Mucosa of gallbladder (tissue), 1 donor: ENCODE measurements around the gene CELF2. TPM values are rescaled to one million over a fixed set of nuclear protein-coding genes. Genes with fewer than 3 reads are reported as not detected.

Experiments
- DNase-seq: peaks from one replicate; pipeline ENCODE4 v3.0.0-alpha.2; 2020; ENCODE audit warnings: low spot score
- total RNA-seq: library from RNA; stranded (reverse); gene quantifications from one replicate; pipeline ENCODE4 v1.2.1, GENCODE V29; 2021
- donor health status: DM: no; HTN: no; CAD: no.

Gene CELF2
- total RNA-seq, 1 donor from 2014 or later: 24.6 TPM

DNA sequence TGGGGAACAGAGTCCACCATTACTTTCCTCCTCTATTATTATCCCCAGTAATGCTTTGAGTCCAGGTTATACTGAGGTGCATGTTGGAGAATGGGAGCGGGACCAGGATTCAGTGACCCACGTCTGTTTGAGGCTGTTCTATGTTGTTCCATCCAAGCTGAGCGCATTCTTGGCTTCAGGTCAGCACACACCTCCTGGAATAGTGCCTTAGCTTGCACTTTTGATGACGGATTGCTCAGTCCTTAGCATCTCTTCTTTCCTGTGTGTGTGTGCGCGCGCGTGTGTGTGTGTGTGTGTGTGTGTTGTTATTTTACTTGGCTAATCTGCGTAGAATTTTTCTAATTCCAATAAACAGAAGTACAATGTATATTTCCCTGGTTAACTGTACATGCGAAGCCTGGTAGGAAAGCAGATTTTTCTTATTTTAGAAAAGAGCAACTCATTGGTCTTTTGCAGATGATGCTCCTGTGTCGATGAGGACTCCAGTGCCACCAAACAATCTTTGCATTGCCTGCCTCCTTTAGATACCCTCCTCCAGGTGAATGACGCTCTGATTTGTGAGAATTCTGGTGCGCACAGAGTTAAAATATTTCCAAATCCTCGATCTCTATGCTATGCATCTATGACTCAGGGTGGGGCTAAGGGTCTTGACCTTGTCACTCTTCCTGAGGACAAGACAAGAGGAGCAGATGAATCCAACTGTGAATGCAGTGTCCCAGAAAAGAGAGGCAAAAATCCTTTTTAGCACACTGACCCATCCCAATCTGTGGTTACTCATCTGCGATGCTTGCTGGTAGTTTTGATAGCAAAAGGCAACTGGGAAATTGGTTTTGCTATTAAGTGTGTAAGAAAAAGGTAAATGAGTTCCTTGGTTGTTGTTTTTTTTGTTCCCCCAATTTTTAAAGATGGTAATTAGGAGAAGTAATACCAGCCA, 13.3 kb upstream of the CELF2 start:
- no peak for DNase-seq

DNA sequence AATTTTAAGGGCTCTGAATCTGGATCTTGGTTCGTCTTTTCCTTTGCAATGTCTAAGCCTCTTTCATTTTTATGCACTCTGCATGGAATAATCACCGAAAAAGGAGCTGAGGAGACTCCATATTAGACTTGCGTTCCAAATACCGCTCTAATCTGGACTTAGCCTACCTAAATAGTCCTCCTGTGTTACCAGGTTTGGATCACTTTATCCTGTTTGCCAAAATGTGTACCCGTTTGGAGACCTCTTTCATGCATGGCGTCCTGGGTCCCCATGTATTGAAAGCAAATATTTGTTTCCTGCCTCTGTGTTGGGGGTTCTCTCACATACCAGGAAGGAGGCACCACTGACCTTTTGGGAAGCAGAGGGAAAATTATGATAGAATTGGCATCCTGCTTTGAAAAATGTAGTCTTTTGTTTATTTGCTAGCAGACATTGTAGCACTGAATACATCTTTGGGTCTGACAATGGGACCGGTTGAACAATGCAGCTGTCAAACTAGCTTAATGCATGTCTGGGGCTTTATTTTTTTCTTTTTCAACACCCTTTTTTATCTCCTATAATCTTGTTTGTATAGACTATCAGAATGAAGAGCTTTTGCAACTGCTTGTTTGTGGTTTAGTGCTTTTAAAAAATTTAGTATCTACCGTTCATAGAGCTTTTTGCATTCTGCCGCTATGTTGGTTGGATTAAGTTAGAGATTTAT, 11.8 kb upstream of the CELF2 start:
- DNase-seq: no peak

DNA sequence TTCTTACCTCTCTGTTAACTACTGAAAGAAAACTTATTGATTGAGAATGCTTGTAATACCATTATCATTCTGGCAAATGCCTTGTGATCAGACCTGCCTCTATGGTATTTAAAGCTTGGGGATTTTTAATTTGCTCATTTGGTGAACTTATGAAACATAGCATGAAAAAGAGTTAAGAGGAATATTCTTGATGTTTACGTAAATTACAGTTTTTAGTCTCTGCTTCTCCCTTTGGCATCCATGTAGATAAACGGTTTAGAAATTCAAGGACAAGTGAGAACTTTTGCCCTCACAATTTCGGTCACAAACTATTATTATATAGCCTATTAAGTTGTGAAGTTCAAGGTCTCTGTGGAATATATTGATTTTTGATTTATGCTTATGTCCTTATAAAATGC, 11.2 kb upstream of the CELF2 start:
- DNase-seq: no peak

DNA sequence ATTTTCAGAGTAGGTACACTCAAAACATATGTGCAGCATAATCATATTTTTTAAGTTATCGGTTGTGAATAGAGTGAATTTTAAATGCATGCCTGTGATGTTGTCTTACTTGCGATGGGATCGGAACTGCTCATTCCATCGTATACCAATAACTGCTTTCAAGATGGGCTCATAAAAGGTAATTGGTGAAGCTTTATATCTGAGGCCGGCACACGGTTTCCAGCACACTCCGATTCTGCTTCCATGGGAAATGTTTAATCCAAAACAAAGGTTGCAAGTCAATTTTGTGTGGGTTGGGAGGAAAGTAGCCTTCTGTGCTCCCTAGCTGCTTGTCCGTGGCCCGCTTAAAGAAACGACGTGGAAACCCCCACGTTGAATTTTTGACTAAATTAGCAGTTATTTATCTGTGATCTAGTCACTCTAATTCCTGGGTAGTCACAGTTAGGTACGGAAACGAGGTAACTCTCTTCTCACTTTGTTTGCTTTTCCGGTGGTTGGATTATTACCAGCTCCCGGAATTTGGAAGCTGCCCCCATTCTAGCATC, 10.1 kb upstream of the CELF2 start:
- DNase-seq: no peak

DNA sequence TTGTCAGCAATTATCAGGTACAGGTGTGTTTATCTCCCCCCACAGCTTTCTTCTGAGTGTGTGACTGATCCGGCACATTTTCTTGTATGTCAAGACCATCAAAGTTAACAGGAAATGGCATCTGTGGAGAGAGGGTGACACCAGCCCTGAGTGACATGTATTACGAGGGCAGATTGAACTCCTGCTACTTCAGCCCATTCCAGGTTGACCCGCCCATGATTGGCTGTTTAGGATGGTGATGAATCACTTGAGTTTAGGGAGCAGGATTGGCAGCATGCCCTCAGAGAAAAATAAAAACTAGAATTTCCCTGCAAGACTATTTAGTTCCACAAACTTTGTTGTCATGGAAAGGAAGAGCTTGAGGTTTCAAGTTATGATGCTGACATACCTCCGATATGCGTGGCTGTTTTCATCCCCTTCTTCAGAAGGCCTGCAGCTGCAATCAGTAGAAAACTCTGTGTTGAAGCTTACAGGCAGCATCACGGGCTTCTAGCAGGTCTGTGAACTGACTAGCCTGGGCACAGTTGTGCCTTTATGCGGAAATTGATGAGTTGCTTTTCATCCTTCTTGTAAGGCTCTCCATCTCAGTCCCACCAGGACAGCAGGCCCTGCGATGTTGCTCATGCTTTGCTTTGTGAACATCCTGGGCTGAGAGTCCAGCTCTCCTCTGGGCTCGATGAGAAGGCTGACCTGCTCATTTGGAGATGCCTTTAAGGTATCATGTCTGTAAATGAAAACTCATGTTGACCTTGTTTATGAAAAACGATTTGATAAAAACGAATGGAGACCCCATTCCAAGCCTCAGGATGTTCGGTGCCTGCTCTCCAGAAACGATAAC, 8.0 kb upstream of the CELF2 start:
- no peak for DNase-seq

DNA sequence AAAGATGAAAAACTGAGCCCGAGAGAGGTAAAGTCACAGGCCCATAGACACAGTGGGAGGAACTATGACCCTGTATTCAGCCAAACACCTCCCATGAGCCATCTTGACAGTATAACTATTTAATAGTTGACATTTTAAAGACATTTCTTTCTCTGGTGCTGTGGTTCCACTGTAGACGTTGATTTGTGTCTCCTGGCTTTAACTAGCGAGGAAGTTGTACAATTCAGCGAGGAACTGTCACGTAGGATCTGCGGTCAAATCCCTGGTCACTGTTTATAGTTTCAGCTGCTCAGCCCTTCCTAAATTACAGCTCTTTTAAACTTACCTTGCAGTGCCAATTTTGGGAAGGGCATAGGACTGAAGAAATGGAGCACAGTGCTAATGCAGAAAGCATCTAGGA, 7.1 kb upstream of the CELF2 start:
- no peak for DNase-seq

DNA sequence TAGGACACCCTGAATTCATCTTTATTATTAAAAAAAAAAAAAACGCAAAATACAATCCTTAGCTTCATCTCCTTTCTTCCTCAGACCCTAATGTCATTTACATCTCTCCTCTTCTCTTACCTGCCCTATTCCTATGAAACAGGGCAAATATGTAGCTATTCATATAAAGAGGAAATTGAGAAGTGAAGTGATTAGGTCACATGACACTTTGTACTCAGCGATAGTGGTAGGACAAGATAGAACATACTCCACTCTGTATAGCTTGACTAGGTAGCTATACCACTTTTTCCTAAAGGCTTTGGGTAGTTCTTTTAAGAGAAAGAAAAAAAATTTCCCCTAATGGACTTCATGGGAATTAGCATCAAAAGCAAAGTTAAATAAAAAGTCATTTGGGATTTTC, 6.2 kb upstream of the CELF2 start:
- no peak for DNase-seq

DNA sequence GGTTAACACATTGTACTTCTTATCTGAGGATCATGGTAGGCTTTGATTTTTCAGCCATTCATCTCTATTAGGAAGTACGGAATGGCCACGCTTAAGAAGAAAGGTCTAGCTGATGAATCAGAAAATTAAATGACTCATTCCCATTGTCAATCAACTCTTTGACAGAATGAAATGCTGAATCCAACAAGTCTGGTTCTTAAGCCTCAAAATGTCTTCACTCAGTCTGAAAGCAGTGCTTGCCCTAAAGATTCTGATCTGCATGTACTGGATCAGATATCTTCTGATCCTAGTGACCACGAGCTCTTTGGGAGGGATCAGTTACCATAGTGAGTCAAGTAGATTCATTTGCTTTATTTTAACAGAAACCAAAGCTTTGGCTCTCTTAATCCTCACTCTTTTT, 5.7 kb upstream of the CELF2 start:
- no peak for DNase-seq

DNA sequence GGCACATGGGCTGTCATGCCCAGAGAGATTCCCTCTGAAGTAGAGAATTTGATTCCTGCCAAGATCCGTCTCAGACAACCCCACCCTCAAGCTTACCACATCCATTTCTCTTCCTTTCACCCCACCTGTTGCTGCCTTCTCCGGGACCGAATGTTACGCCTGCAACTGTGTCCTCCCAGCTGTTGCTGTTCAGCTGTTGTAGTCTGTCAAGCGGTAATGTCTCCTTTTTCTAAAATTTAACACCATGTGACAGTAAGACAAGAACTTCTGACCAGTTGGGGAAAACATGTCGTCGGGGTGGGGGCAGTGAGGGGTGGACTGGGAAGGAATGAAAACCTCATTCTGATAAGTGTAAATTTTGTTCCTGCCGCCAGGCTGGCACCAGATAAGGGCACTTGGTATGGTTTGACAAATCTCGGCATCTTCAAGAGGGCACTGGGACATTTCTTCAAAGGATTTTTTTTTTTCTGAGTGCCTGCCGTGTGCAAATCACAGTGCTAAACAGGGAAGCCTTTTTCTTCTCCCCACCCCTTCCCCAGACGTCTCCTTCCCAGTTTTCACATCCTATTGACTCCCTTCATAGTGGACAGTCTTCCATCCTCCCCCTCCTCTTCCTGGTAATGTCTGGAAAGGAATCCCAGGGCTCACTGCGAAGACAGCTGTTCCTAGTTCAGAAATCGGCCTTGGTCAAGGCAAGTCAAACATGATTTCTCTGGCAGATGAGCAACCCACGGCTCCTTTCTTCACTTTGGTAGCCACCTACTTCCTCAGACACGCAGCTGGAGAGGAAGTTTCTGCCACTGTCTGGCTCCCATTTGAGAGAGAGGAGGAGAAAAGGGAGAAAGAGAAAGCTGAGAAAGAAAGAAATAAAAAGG, 5.0 kb upstream of the CELF2 start:
- no peak for DNase-seq

DNA sequence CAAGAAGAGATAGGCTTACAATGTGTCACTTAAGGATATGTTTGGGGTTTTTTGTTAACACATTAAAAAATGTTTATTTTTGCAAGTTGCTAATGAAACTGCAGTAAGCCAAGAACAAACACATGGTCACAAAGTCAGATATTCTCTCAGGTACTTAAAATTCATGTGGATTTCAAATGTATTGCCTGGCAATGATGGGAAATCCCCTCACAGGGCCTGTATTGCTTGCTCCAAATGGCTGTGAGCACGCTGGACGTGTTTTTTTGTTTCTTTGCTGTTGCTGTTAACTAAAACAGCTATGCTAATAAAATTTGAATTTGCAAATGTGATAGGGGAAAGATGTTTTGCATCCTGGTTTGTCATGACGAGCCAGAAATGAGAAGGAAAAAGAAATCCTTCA, 3.8 kb upstream of the CELF2 start:
- DNase-seq: no peak

DNA sequence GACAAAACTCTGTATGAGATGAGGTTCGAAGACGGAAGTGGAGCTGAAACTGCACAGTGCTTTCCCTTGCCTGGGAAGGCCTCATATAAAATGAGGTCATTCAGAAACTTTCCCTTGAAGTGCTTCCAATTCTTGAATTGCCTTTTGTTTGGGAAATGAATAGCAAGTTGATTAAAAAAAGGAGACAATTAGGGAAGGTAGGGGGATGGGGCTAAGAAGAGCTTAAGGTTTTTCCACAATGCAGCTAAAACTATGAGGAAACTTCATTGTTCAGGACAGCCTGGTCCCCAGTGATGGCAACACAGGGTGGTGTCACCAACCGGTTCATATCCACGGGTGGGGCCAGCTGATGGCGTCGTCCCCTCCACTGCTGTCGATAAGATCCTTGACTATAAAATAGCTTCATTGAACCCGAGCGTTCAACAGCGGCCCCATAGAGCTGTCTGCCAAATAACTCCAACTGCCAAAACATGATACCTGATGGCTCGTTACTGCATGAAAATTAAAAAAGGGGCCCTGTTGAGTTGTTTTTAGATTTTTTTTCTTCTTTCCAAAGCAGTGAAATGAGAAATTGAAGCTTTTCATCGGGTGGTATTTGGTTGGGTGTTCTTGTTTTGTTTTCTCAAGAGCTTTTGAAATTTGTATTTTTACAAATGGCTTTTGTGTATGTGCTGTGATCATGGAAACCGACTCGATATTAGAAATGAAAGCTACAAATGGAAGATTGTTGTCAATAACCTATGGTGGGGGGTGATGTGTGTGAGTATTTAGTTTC, 2.8 kb upstream of the CELF2 start:
- no peak for DNase-seq

DNA sequence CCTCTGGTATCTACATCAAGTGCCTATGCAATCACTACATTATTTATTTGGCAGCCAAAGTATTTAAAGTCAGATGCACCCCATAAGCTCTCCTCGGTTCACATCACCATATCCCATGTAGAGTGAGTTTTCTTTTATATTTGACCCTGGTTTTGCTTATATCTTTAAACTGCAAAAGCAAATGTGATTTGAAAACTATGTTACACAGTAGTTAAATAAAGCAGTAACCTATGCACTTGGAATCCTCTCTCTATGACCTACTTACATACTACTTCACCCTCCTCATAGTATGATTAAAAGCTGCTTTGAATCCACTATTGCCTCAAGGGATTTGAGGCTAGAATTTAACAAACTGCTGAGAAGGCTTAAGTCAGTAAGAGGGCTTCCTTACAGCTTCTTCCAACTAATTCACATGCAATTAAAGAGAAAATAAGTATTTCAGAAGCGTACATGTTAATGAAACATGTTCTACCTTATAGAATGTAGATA, 2.2 kb upstream of the CELF2 start:
- no peak for DNase-seq

DNA sequence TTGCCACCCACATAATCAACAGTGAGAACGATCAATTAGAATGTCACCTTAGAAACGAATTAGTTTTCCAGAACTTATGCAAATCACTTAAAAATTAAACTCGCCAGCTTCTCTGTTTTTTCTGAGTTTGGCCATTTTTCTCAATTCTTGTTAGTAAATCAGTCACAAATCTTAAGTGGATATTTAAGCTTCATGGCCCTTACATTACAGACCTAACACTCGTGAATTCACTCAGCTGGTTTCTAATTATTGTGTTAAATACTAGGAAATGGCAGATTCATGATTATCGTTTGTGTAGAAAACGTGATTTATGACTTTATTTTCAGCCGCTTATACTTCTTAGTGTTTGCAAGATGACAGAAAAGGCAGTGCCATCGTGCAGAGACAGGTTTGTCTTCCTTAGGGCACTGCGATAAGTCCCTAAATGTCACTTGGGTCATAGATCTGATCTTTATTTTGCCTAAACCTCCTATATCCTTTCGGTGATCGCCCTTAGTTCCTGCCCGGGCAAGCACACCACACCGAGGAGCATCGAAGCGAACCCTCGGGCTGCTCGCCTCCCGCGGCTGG, 587 bp upstream of the CELF2 start:
- no peak for DNase-seq

DNA sequence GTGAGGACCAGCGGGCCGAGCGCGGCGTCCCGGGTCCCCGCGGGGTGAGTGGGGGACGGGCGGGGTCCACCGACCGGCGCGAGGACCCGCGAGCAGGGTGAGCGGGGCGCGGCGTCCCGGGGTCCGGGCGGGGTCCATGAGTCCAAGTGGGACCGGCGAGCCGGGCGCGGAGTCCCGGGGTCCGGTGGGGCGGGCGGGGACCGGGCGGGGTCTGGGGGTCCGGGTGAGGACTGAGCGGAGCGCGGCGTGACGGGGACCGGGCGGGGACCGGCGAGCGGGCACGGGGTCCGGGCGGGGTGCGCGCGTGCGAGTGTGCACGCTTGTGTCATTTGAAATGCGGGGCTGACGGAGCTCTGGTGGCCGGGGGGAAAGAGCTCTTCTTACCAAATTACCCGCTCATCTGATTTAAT, 765 bp downstream of the CELF2 start:
- no peak for DNase-seq

DNA sequence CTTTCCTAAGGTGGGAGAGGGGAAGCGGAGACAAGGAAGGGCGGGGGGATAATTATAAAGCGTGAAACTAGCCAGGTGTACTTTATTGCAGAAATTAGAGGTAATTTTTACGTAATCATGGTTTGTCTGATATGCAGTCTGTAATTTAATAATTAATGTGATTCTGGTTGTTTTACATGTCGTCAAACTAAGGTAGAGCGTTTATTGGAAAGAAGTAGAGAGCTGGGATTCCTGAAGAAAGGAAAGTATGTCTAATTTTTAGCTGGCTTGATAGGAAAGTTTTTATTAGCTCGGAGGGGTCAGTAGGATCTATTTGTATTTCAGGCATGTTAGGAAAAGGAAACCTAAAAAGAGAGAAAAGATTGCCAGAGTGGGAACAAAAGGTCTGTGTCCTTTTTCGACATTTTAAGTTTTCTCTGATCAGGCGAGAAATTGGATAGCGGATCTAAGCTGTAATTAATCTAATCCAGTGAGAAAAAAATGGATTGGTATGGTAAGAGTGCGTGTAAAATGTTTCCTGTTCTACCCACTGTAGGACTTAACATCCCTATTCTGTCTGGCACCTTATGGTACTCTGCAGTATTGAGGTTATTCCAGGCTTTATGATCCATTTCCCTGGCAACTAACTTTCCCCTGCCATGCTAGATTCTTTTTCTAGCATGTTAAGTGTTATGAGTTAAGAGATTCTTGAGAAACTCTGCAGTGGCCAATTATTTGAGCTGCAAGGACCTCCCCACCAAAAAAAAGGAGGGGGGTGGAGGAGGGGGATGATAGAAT, 1.4 kb downstream of the CELF2 start:
- no peak for DNase-seq

DNA sequence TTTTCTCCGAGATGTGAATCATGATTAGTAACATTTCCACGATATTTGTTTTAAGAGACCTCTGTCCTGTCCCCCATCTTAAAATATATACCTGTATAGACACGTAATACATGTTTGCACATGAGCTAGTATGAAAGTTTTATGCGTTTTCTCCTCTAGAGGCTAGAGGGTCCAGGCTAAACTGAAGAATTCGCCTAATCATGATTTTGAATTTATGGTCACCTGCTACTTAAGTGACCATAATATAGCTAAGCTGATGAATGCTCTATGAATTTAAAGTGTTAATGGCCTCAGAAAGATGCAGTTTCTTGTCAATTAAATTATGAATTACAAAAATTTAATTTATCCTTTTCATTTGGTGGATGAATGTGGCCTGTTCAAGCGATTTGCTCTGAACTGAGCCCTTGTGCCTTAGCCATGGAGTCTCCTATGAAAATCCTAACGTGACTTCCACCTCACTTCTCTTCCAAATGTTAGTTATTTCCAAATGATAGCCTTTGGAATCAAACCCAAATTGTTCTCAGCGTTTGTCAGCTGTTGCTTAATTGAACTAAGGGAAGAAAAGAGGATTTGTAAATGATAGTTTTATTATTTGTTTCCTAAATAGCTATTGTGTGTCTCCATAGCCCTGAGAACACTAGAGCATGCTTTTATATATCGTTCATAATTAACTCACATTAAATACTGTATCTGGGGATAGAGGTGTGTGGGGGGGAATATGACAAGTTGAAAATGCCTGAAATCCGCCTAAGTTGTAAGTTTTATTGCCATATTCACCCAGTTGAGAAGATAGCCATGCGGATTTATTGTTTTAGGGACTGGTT, 2.3 kb downstream of the CELF2 start:
- no peak for DNase-seq

DNA sequence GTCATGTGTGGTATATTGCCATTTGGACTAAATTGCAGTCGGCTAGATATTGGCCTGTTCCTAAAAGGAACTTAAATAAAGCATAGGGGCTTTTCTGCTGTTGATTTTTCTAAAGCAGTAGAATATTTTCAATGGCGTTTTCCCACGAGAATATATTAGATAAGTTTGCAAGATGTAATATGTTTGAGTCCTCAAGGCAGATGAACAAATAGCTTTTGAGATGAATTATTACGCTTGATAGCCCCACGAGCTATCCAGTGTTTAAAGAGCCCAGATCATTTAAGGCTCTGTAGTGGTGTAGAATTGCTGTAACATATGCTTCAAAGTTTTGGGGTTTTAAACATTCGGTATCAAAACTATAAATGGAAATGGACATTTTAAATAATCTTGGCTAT, 2.9 kb downstream of the CELF2 start:
- DNase-seq: no peak

DNA sequence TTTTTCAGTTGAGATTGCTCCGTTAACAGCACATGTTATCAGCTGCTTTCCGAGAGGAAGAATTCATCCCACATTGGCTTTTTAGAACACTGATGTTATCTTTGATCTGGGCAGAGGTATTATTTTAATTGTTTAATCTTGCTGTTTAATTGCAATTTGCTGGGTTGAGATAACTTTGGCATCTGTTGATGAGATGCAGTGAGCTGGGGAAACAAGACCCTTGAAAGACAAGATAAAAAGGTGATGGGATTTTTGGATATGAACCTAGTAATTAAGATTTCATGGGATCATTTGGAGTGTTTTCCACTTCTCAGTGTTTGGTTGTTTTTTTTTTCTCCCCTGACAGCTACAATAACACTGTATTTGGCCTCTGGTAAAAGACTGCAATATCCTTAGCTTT, 4.5 kb downstream of the CELF2 start:
- no peak for DNase-seq
